HFF-Myc (cell line): Measurements from ENCODE around the gene MARCHF11.

Experiments used
- DNase-seq: peaks from one replicate; pipeline ENCODE4 v3.0.0-alpha.2; 2011; ENCODE audit warnings: low read depth; ENCODE audit errors: extremely low read depth
- H3K4me3 ChIP-seq: replicated peaks from 2 replicates; pipeline ENCODE4 v1.5.1; 2011; ENCODE audit warnings: low read depth, mild to moderate bottlenecking, control low read depth, low read length
- CTCF ChIP-seq: IDR thresholded peaks from 2 replicates; pipeline ENCODE4 v1.5.1; 2012; ENCODE audit warnings: mild to moderate bottlenecking, low read depth, low read length, control low read depth; ENCODE audit errors: missing control alignments

MARCHF11 gene

GRCh38 chr5:16065831-16066230 lies 113.8 kb downstream of the MARCHF11 start:
- no peak for DNase-seq
- H3K4me3 ChIP-seq, result no peak overlapping the region
- TF ChIP-seq CTCF, result no peak

- H3K4me3 ChIP-seq, result no peak overlapping the region
- TF ChIP-seq CTCF, result no peak
- no peak for DNase-seq
Measured at GRCh38 chr5:16064135-16064893, 115.3 kb downstream of the MARCHF11 start.

- no peak overlapping the region for H3K4me3 ChIP-seq
- no peak for DNase-seq
- TF ChIP-seq CTCF, result no peak
Measured at GRCh38 chr5:16061163-16061562, 118.4 kb downstream of the MARCHF11 start.

- DNase-seq, result no peak
- H3K4me3 ChIP-seq, result no peak overlapping the region
- no peak for TF ChIP-seq CTCF
Measured at GRCh38 chr5:16057277-16057676, 122.3 kb downstream of the MARCHF11 start.

GRCh38 chr5:16051246-16051755 lies 128.3 kb downstream of the MARCHF11 start:
- TF ChIP-seq CTCF, result no peak
- no peak for DNase-seq
- no peak overlapping the region for H3K4me3 ChIP-seq

- no peak overlapping the region for H3K4me3 ChIP-seq
- TF ChIP-seq CTCF, result no peak
- DNase-seq, result no peak
Measured at GRCh38 chr5:16050414-16050813, 129.2 kb downstream of the MARCHF11 start.

GRCh38 chr5:16049761-16050160 lies 129.8 kb downstream of the MARCHF11 start:
- no peak overlapping the region for H3K4me3 ChIP-seq
- no peak for TF ChIP-seq CTCF
- no peak for DNase-seq
